GM18861 (cell line): ENCODE results near the gene FARSB.

Source experiments
- ATAC-seq: cut with Tn5 transposase; IDR thresholded peaks from one replicate; pipeline ENCODE4 v1.9.1; 2021; ENCODE audit not compliant: unreplicated experiment

Gene FARSB

GRCh38 chr2:222668494-222669154 lies 12.7 kb upstream of the FARSB start:
- no peak for ATAC-seq

- no peak for ATAC-seq
Measured at GRCh38 chr2:222663479-222663878, 7.6 kb upstream of the FARSB start.

- ATAC-seq, result peak; percentile 14
Measured at GRCh38 chr2:222656526-222657446, 894 bp upstream of the FARSB start.

GRCh38 chr2:222653280-222653679 lies 2.6 kb downstream of the FARSB start:
- no peak for ATAC-seq

- ATAC-seq, result no peak
Measured at GRCh38 chr2:222652491-222653255, 3.2 kb downstream of the FARSB start.

GRCh38 chr2:222651718-222652418 lies 4.0 kb downstream of the FARSB start:
- no peak for ATAC-seq

GRCh38 chr2:222649801-222650200 lies 6.1 kb downstream of the FARSB start:
- no peak for ATAC-seq

- no peak for ATAC-seq
Measured at GRCh38 chr2:222646008-222646407, 9.9 kb downstream of the FARSB start.

GRCh38 chr2:222643134-222643533 lies 12.8 kb downstream of the FARSB start:
- no peak for ATAC-seq

GRCh38 chr2:222641336-222641735 lies 14.6 kb downstream of the FARSB start:
- ATAC-seq, result no peak

- ATAC-seq, result no peak
Measured at GRCh38 chr2:222637067-222637466, 18.8 kb downstream of the FARSB start.

- ATAC-seq, result no peak
Measured at GRCh38 chr2:222635295-222635694, 20.6 kb downstream of the FARSB start.

GRCh38 chr2:222627764-222628163 lies 28.1 kb downstream of the FARSB start:
- ATAC-seq, result no peak

- no peak for ATAC-seq
Measured at GRCh38 chr2:222623756-222624309, 32.1 kb downstream of the FARSB start.

GRCh38 chr2:222622910-222623309 lies 33.0 kb downstream of the FARSB start:
- no peak for ATAC-seq

GRCh38 chr2:222621893-222622292 lies 34.0 kb downstream of the FARSB start:
- ATAC-seq, result no peak

GRCh38 chr2:222615320-222615719 lies 40.6 kb downstream of the FARSB start:
- ATAC-seq, result no peak

- peak; percentile 79 for ATAC-seq
Measured at GRCh38 chr2:222613715-222614331, 42.1 kb downstream of the FARSB start.

GRCh38 chr2:222611684-222612083 lies 44.2 kb downstream of the FARSB start:
- no peak for ATAC-seq

- no peak for ATAC-seq
Measured at GRCh38 chr2:222610746-222611145, 45.1 kb downstream of the FARSB start.
